CD1c-positive myeloid dendritic cell (primary cell): ENCODE measurements around the gene CRADD.
"Not testable (repeated sequence)": the region's sequence is repeated elsewhere in the genome, so short reads cannot be mapped to it uniquely, and the experiment has no call there.

Experiments used
- DNase-seq: peaks from one replicate; pipeline ENCODE4 v3.0.0-alpha.2; 2016; ENCODE audit errors: extremely low spot score

The CRADD gene

GRCh38 chr12:93896952-93897351, 219.8 kb downstream of the CRADD start:
- DNase-seq: no peak

DNA sequence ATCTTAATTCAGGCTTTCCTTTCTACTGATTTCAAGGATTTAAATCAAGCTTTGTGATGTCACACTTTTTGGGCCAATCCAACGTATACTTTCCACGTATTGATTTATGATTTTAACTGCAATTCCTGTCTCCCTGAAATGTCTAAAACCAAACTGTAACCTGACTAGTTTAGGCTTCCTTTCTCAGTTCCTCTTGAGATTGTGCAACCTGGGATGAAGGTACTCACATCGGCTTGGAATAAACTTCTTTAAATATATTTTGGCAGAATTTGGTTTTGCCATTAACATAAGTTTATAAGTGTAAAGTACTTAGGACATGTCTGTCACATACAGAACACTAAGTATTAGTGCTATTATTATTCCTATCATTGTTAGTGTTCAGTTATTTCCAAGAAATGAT, 224.6 kb downstream of the CRADD start:
- DNase-seq: no peak

DNA sequence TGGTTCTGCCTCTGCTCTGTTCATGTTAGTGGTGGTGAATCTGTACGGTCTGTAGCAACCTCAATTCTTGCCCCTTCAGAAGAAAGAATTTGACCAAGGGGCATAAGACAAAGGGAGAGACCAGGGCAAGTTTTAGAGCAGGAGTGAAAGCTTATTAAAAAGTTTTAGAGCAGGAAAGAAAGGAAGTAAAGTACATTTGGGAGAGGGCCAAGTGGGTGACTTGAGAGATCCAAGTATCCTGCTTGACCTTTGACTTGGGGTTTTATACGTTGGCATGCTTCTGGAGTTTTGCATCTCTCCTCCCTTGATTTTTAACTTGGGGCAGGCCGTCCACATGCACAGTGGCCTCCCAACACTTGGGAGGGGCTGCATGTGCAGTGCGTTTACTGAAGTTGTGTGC, 225.0 kb downstream of the CRADD start:
- DNase-seq: no peak

DNA sequence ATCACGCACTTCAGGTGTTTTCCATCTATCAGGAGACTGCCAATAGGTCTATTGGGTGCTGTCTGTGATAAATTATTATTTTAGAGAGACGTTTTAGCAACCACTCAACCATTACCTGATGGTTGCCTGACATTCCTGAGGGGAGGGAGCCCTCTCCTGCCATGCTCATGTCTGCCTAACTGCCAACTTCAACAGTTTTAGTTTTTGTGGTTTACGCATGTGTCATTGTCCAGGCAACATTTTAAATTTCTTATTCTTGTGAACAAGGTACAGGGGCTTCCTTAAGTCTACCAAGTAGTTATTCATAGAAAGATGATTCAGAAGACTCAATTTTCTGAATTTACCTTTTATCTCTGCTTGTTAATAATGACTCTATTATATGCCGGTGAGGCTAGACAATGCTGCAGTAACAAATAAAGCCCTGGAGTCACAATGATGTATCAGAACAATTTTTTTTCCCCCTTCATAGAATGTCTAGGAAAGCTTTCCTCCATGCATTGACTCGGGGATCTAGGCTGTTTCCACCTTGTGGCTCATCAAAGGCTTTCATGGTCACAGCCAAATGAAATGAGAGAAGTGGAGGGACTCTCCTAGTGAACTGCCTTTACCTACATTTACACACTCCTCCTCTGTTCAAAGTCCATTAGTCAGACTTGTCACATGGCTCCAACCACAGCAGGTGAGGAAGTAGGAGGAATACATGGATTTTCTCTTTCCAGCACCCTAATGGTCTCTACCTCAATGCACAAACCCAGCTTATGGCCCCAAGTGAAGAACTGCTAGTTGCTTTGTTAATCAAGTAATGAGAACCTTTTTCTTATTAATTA, 225.8 kb downstream of the CRADD start:
- no peak for DNase-seq

DNA sequence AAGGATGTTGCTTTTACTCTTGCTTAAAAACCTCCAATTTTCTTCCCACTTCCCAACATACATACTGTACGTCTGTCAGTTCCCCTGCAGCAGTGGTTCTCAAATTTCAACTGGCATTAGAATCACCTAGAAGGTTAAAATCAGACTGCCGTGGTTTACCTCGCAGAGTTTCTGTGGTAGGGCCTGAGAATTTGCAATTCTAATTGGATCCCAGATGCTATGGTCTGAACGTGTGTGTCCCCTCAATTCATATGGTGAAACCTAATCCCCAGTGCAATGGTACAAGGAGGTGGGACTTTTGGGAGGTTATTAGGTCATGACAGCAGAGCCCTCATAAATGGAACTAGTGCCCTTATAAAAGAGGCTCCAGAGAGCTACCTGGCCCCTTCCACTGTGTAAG, 226.9 kb downstream of the CRADD start:
- no peak for DNase-seq

DNA sequence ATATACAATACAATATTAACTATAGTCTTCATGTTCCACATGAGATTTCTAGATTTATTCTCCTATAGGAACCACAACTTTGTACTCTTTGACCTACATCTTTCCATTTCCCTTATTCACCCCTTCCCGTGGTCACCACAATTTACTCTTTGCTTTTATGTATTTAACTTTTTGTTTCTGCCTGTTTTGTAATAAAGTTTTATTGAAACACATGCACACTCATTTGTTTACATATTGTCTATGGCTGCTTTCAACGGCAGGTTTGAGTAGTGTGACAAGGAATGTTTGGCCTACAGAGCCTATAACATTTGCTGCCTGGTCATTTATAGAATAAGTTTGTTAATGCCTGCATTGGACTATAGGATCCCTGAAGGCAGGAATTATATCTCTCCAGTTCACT, 231.1 kb downstream of the CRADD start:
- no peak for DNase-seq

DNA sequence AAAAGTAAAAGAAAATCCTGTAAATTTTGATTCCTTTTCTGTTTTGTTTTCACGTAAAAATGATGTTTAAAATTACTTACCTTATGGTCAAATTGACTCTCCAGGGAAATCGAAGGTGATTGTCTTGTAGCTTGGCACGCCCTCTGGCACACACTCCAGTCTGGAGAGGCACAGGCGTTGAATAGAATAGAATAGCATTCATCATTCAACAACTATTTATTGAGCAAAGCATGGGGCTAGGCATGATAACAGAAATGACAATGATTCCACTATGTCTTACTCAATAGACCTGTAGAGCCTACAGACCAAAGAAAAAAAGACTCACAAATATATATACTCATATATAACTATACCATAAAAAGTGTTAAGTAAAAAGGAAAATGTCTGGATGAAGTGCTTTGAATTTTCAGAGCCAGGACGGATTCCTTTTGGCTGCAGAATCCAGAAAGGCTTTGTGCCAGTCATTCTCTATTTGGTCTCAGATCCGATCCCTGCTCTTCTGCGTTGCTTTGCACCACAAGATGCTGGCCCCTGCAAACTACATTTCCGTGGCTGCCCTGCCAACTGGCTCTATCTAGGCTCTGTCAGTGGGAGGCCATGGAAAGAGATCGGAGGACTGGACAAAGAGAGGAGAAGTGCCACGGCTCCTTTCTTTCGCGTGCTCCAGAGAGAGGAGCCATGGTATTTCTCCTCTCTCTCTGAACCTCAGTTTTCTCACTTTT, 231.8 kb downstream of the CRADD start:
- DNase-seq: no peak

DNA sequence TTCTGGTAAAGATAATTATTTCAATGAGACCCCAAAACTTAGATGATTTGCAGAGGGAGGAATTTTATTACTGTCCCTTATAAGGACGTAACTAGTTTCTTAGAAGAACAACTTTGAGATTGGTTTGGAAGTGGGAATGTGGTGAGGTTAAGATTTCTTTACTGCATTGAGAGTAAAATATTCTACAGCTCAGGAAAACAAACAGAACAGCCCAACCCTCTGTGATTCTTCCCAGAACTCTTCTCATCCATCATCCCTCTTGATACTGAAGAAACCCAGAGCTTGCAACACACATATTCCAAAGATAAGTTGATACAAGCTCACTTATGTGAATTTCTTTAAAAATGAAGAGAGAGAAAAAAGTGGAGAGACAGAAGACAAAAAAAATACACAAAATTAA, 234.2 kb downstream of the CRADD start:
- DNase-seq: no peak

DNA sequence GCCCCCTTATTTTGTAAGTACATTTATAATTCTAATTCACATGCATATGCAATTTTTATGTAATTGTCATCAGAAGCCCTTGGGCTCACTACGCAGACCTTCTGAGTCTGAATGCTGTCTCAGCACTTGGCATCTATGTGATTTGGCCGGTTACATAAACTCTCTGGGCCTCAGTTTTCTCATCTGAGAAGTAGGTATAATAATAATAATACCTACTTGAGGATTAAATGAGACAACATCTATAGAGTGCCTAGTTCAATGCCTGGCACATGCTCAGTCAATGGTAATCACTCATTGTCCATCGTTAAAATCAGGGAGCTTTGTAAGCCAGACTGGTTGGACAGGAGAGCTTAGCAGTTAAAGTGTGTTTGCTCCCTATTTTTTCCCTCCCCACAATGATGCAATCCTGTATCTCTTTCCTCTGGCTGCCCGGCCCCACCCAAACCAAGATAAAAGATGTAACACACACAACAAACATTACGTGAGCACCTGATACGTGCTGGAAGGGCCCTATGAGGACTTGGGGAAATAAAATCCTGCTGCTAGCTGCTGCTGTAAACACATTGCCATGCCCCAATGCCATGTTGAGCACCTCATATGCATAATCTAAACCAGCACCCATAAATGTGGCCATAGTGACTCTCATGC, 235.0 kb downstream of the CRADD start:
- no peak for DNase-seq

DNA sequence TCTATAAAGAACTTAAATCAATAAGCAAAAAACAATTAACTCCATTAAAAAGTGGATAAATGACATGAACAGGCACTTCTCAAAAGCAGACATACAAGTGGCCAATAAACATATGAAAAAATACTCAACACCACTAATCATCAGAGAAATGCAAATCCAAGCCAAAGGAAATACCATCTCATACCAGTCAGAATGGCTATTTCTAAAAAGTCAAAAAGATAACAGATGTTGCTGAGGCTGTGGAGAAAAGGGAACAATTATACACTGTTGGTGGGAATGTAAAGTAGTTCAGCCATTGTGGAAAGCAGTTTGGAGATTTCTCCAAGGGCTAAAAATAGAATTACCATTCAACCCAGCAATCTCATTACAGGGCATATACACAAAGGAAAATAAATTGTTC, 236.7 kb downstream of the CRADD start:
- no peak for DNase-seq

DNA sequence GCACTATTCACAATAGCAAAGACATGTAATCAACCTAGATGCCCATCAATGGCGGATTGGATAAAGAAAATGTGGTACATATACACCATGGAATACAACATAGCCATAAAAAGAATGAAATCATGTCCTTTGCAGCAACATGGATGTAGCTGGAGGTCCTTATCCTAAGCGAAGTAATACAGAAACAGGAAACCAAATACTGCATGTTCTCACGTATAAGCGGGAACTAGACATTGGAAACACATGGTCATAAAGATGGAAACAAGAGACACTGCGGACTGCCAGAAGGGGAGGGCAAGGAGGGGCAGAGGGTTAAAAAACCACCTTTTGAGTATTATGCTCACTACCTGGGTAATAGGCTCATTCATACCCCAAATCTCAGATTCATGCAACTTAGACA, 237.1 kb downstream of the CRADD start:
- DNase-seq: no peak

- no peak for DNase-seq
These were observed 238.2 kb downstream of the CRADD start for GRCh38 chr12:93915411-93915810.

DNA sequence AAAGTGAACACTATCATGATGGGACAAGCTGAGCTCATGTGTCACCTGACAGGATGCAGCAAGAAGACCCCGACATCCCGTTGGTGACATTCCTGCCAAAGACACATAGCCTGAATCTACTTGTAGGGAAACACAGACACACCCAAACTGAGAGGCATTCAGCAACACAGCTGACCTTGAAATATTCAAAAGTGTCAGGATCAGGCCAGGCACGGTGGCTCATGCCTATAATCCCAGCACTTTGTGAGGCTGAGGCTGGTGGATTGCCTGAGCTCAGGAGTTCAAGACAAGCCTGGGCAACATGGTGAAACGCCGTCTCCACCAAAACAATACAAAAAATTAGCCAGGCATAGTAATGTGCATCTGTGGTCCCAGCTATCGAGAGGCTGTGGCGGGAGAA, 239.2 kb downstream of the CRADD start:
- no peak for DNase-seq

DNA sequence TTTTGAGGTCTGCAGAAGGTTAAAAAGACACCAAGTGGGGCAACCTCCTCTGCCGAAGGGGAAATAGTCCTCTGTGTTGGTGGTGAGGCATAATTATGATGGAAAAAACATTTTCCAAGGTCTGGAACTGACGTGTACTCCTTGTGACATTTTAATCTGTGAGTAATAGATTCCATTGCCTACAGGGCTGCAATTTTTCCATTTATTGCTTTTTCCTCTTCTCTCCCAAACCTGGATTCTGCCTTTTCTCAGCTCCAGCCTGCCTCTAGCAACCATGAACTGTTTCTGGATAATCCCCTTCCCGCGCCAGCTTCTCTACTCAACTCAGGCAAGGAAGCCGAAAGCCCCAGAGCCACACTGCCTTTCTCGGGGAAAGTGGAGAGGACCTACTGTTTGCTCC, 241.1 kb downstream of the CRADD start:
- DNase-seq: no peak

- no peak for DNase-seq
These were observed 241.7 kb downstream of the CRADD start for GRCh38 chr12:93918900-93919299.

- DNase-seq: no peak
These were observed 244.3 kb downstream of the CRADD start for GRCh38 chr12:93921521-93921920.

- DNase-seq: no peak
These were observed 245.4 kb downstream of the CRADD start for GRCh38 chr12:93922583-93923006.

DNA sequence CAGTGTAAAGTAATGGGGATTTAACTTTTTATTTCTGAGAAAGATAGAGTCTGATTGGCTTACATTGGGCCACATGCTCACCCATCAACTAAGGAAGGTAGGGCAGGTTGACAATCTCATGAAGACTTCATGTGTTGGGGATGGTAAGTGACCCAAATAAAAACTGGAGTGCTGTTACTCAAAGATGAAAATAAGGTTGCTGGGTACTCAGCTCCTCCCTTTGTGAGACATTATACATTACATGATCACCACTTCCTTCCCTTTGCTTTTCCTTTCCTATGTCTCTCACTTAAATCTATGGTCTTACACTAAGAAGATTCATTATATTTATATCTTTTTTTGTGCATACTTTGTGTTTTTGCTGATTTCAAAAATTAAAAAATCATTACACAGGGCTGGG, 247.2 kb downstream of the CRADD start:
- DNase-seq: no peak

DNA sequence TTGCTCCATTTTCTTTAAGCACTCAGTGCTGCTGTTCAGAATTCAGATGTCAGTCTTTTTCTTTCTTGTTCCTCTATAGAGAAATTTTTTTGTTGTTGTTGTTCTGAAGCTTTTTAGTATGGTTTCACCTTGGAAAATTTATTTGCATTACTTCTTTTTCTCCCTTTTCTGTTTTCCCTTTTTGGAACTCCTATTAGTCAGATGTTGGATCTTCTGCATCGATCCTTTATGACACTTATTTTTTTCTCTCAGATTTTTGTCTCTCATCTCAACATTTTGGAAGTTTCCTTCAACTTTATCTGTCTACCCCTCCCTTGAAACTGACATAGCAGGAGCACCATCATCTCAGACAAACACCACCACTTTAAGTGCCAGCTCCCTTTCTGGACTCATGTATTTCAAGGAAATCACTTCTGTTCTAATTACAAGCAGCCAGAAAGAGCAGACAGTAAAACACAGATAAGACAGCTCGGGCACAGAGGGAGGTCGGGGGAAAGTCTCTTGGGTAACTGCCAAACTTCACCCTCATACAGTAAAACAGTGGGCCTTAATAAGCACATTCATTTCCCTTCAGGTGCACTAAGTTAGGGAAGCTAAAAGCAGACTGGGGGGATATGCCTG, 248.5 kb downstream of the CRADD start:
- DNase-seq: no peak

DNA sequence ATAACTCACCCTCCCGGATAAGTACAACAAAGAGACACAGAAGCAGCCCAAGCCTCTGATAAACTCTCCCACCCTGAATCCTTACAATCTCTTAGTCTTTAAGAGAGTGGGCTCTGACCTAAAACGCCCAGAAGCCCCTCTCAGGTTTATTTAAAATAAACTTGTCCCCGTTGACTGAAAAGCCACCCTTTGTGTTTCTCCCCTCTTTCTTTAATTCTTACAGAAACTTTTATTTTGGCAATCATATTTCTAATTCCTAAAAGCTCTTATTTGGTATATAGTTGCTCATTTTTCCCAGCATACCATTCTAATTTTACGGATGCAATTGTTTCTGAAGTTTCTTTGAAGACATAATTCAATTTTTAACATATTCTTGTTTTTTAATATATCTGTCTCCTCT, 249.1 kb downstream of the CRADD start:
- no peak for DNase-seq

DNA sequence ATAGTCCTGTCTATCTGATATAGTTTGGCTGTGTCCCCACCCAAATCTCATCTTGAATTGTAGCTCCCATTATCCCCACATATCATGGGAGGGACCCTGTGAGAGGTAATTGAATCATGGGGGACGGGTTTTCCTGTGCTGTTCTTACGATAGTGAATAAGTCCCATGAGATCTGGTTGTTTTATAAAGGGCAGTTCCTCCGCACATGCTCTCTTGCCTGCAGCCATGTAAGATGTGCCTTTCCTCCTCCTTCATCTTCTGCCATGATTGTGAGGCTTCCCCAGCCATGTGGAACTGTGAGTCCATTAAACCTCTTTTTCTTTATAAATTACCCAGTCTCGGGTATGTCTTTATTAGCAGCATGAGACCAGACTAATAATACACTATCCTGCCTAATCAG, 251.9 kb downstream of the CRADD start:
- not testable (repeated sequence) for DNase-seq

DNA sequence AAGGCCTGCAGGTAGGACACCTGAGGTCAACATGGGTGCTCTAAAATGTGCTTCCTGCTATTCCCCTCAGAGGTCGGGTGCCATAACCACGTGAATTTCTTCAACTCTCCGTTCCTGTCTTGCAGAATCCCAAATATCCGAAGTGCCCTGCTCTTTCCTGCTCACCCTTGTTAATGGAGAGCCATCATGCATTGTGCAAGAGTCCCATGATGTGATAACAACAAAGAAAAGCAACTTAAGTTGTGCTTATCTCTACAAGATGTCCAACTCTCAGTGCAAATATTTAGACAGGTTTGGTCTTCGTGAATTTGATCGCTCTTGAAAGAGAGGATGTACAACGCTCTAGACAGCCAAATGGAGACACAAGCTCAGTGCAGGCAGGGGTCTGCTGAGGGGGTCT, 260.6 kb downstream of the CRADD start:
- DNase-seq: no peak
